Measurements from ENCODE around the gene PLCG1. TPM values are rescaled to one million over a fixed set of nuclear protein-coding genes. Genes with fewer than 3 reads are reported as not detected.

Gene PLCG1
- total RNA-seq, result 100 to 1,000 TPM; 156 to 162 TPM

GRCh38 chr20:41136680-41137613, at the start of gene PLCG1:
TSS of gene PLCG1 (plus strand) at chr20:41137543. CDS start at chr20:41137642, 99 bp downstream.
- peak; percentile 89 for DNase-seq
- H3K9me3 Mint-ChIP-seq, result no peaks in the 10 kb centered on the region
- peaks cover 35% of the 10 kb centered on the region for H3K36me3 Mint-ChIP-seq
- peak within 1 kb of the TSS; percentile 93 for H3K27ac Mint-ChIP-seq
- H3K4me3 Mint-ChIP-seq, result peak within 1 kb of the TSS; percentile 85
- no peaks in the 10 kb centered on the region for H3K27me3 Mint-ChIP-seq
- peaks cover 56% of the 10 kb centered on the region for H3K4me1 Mint-ChIP-seq

- Mint-ChIP-seq H3K4me3 (no peak overlapping the region), H3K4me1 (peaks cover 7% of the 10 kb centered on the region), H3K36me3 (peaks cover 19% of the 10 kb centered on the region), H3K9me3 (no peaks in the 10 kb centered on the region), H3K27me3 (no peaks in the 10 kb centered on the region), H3K27ac (no peak overlapping the region)
- no peak for DNase-seq
Observed at GRCh38 chr20:41087777-41088176, 49.6 kb upstream of the PLCG1 start.

GRCh38 chr20:41089555-41089954, 47.8 kb upstream of the PLCG1 start:
- Mint-ChIP-seq H3K4me3 (no peak overlapping the region), H3K9me3 (no peaks in the 10 kb centered on the region), H3K4me1 (peaks cover 9% of the 10 kb centered on the region), H3K27ac (no peak overlapping the region), H3K27me3 (no peaks in the 10 kb centered on the region), H3K36me3 (peaks cover 21% of the 10 kb centered on the region)
- DNase-seq, result no peak

GRCh38 chr20:41091927-41092326, 45.4 kb upstream of the PLCG1 start:
- H3K4me3 Mint-ChIP-seq, result no peak overlapping the region
- H3K9me3 Mint-ChIP-seq, result no peaks in the 10 kb centered on the region
- no peak overlapping the region for H3K27ac Mint-ChIP-seq
- DNase-seq, result no peak
- peaks cover 4% of the 10 kb centered on the region for H3K4me1 Mint-ChIP-seq
- peaks cover 18% of the 10 kb centered on the region for H3K36me3 Mint-ChIP-seq
- no peaks in the 10 kb centered on the region for H3K27me3 Mint-ChIP-seq

- H3K27me3 Mint-ChIP-seq, result no peaks in the 10 kb centered on the region
- DNase-seq, result no peak
- H3K4me1 Mint-ChIP-seq, result peaks cover 6% of the 10 kb centered on the region
- no peak overlapping the region for H3K4me3 Mint-ChIP-seq
- peak overlapping the region; percentile 42 for H3K27ac Mint-ChIP-seq
- H3K36me3 Mint-ChIP-seq, result peaks cover 11% of the 10 kb centered on the region
- no peaks in the 10 kb centered on the region for H3K9me3 Mint-ChIP-seq
Observed at GRCh38 chr20:41094353-41095055, 42.8 kb upstream of the PLCG1 start.

GRCh38 chr20:41095110-41095969, 42.0 kb upstream of the PLCG1 start:
- H3K27me3 Mint-ChIP-seq, result no peaks in the 10 kb centered on the region
- no peak overlapping the region for H3K4me3 Mint-ChIP-seq
- peaks cover 13% of the 10 kb centered on the region for H3K36me3 Mint-ChIP-seq
- DNase-seq, result peak; percentile 17
- H3K9me3 Mint-ChIP-seq, result no peaks in the 10 kb centered on the region
- no peak overlapping the region for H3K27ac Mint-ChIP-seq
- H3K4me1 Mint-ChIP-seq, result peaks cover 6% of the 10 kb centered on the region

GRCh38 chr20:41098703-41099250, 38.6 kb upstream of the PLCG1 start:
- no peak overlapping the region for H3K27ac Mint-ChIP-seq
- H3K4me1 Mint-ChIP-seq, result peaks cover 6% of the 10 kb centered on the region
- no peaks in the 10 kb centered on the region for H3K9me3 Mint-ChIP-seq
- H3K27me3 Mint-ChIP-seq, result no peaks in the 10 kb centered on the region
- H3K4me3 Mint-ChIP-seq, result no peak overlapping the region
- no peak for DNase-seq
- H3K36me3 Mint-ChIP-seq, result peaks cover 23% of the 10 kb centered on the region

GRCh38 chr20:41100001-41100480, 37.3 kb upstream of the PLCG1 start:
- no peak overlapping the region for H3K4me3 Mint-ChIP-seq
- H3K36me3 Mint-ChIP-seq, result peaks cover 26% of the 10 kb centered on the region

GRCh38 chr20:41101660-41102059, 35.7 kb upstream of the PLCG1 start:
- H3K9me3 Mint-ChIP-seq, result no peaks in the 10 kb centered on the region
- peaks cover 25% of the 10 kb centered on the region for H3K36me3 Mint-ChIP-seq
- H3K27ac Mint-ChIP-seq, result no peak overlapping the region
- H3K4me1 Mint-ChIP-seq, result peaks cover 2% of the 10 kb centered on the region
- no peak overlapping the region for H3K4me3 Mint-ChIP-seq
- no peak for DNase-seq
- H3K27me3 Mint-ChIP-seq, result no peaks in the 10 kb centered on the region

More at GRCh38 chr20:41100001-41100480, 37.3 kb upstream of the PLCG1 start:
- H3K9me3 Mint-ChIP-seq, result no peaks in the 10 kb centered on the region
- DNase-seq, result no peak
- H3K27ac Mint-ChIP-seq, result no peak overlapping the region
- H3K4me1 Mint-ChIP-seq, result peaks cover 2% of the 10 kb centered on the region
- H3K27me3 Mint-ChIP-seq, result no peaks in the 10 kb centered on the region

GRCh38 chr20:41108531-41108930, 28.8 kb upstream of the PLCG1 start:
- peaks cover 14% of the 10 kb centered on the region for H3K36me3 Mint-ChIP-seq
- peaks cover 4% of the 10 kb centered on the region for H3K4me1 Mint-ChIP-seq
- H3K27me3 Mint-ChIP-seq, result no peaks in the 10 kb centered on the region
- H3K4me3 Mint-ChIP-seq, result no peak overlapping the region
- no peaks in the 10 kb centered on the region for H3K9me3 Mint-ChIP-seq
- H3K27ac Mint-ChIP-seq, result no peak overlapping the region
- DNase-seq, result no peak

- DNase-seq, result no peak
Observed at GRCh38 chr20:41110012-41110411, 27.3 kb upstream of the PLCG1 start.

GRCh38 chr20:41110930-41111577, 26.3 kb upstream of the PLCG1 start:
- Mint-ChIP-seq H3K9me3 (no peaks in the 10 kb centered on the region), H3K36me3 (peaks cover 11% of the 10 kb centered on the region), H3K27me3 (no peaks in the 10 kb centered on the region), H3K4me1 (peaks cover 4% of the 10 kb centered on the region), H3K27ac (no peak overlapping the region), H3K4me3 (no peak overlapping the region)
- no peak for DNase-seq

More at GRCh38 chr20:41110012-41110411, 27.3 kb upstream of the PLCG1 start:
- Mint-ChIP-seq H3K27ac (no peak overlapping the region), H3K36me3 (peaks cover 11% of the 10 kb centered on the region), H3K4me3 (no peak overlapping the region), H3K4me1 (peaks cover 4% of the 10 kb centered on the region), H3K27me3 (no peaks in the 10 kb centered on the region), H3K9me3 (no peaks in the 10 kb centered on the region)

- H3K36me3 Mint-ChIP-seq, result peaks cover 15% of the 10 kb centered on the region
- H3K4me3 Mint-ChIP-seq, result no peak overlapping the region
- peaks cover 4% of the 10 kb centered on the region for H3K4me1 Mint-ChIP-seq
- DNase-seq, result no peak
- no peaks in the 10 kb centered on the region for H3K9me3 Mint-ChIP-seq
- no peaks in the 10 kb centered on the region for H3K27me3 Mint-ChIP-seq
- H3K27ac Mint-ChIP-seq, result no peak overlapping the region
Observed at GRCh38 chr20:41111578-41111951, 25.8 kb upstream of the PLCG1 start.

All from activated naive CD8-positive, alpha-beta T cell treated with anti-CD3 and anti-CD28 coated beads for 36 hours (primary cell).